IPS DF 19.7 (cell line): ENCODE results near the gene ANGPTL5.
"Not testable (repeated sequence)": the region's sequence is repeated elsewhere in the genome, so short reads cannot be mapped to it uniquely, and the experiment has no call there.

Experiments
- DNase-seq: peaks from one replicate; pipeline ENCODE4 v3.0.0-alpha.2; 2013; ENCODE audit warnings: low read depth, low spot score

The ANGPTL5 gene

DNA sequence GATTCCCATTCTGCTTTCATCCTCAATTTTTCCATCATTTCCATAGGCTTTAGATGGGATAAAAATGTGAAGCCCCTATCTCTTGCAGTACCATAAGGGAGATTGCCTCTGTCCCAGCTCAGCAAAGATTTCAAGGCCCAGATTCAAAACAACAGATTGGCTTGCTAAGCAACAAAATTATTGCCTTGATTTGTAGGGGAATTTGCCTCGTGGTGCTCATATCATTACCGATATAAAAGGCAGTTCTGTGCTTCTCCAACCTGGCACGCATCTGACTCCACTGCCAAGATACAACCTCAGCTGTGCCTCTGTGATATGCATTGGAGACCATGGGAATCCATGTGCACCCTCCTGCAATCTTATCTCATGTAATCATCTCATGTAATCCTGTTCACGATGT lies 26.6 kb downstream of the ANGPTL5 start:
- no peak for DNase-seq

DNA sequence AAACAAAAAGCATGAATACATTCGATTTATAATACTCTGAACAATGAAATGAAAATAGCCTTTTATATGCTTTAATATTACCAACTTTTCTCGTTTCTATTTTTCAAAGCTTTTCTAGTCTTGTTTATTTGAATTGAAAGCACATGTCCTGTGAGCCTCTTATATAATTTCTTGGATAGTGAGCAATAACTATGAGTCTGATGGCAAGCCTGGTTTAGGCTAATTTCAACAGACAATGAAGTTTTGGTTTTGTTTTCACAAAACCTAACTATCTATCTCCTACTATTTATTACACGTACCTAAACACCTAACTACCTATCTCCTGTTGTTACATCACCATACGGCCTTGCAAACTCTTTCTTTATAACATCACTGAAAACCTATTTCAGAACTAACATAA lies 30.7 kb downstream of the ANGPTL5 start:
- no peak for DNase-seq

DNA sequence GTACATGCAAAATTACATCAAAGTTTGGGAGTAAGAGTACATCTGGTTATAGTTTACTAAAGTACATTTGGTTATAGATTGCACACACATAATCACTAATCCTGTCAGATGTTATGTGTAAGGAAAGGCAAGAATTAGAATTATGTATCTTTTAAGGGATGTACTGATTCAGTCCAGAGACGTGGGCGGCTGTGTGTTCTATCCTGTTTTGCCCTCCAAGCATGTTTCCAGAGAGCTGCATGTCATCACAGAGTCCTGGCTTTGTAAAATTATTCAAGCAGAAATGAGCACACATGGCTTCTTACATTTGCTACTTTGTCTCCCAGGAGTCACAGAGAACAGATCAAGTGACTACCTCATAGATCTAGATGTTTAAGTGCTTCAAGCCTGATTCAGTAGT lies 34.7 kb downstream of the ANGPTL5 start:
- no peak for DNase-seq

DNA sequence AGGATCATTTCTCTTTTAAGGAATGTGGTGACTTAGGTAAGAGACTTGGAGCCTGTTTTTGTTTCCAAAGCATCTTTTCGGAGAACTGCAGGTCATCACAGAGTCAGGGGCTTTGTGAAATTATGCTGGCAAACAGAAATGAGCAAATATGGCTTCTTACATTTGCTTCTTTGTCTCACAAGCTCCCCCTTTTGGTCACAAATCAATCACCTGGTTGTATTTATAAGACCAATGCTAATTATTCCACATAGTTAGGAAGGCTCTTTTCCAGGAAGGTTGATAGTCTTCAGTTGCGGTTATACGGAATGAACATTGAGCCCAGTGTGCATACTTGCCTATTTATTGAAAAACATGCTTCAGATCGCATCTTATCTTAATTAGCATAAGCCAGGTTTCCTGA lies 36.1 kb downstream of the ANGPTL5 start:
- DNase-seq: peak; percentile 15

DNA sequence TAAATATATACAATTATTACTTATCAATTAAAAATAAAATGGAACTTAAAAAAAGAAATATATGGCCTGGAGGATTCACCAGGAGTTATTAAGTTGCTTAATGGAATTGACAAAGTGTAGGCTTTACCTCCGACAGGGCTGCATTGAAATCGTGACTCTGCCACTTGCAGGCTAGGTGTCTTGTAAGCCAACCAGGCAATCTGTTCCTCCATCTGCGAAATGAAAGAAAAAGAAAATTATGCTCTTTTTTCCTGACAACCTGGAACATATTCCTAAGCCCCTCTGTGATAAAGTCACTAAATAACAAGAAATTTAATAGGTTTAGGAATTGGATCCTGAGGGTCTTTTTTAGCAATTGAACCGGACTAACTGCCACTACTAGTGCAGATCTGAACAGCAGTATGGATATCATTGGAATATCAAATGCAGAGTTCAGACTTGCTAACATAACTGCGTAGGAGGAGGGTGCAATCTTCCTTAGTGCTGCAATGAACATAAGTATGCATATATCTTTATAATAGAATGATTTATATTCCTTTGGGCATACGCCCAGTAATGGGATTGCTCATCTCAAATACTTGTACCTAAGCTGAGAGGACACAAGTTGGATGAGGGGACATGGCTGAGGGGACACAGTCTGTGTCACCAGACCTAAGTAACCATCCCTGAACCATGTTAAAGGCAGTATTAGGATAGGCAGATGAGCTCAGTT lies 44.0 kb downstream of the ANGPTL5 start:
- no peak for DNase-seq

DNA sequence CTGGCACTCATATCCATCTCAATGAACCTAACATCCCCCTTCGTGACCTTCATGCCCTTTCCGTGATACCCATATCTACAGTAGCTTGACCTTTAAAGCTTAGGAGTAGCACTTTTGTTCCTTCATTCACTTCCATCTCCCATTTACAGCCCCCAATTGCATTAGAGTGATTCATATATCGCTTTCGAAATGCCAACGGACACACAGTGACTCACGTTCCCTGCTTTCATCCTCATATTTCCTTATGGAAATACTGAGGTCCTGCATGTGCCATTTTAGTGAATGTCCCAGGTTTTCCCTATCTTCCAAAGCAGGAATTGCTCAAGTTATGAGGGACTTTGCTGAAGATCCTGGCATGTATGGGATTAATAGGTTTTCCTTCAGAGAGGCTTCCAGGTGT lies 45.8 kb downstream of the ANGPTL5 start:
- DNase-seq: no peak

DNA sequence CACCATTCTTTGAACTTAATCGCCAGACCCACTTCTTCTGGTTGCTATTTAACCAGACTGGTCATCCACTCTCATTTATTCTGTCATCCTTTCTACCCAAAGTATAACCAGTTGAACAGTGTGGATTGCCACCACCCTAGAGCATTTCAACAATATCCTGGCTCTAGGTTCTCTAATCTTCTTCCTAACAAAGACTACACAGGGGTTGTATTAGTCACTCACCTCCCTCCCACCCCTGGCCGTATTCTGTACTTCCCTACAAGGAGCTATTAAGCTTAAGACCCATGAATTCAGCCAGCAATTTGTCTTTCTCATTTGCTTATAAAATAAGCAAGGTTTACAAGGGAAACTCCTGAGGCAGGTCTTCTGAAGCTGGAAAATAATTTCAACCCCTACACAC lies 48.4 kb downstream of the ANGPTL5 start:
- no peak for DNase-seq

DNA sequence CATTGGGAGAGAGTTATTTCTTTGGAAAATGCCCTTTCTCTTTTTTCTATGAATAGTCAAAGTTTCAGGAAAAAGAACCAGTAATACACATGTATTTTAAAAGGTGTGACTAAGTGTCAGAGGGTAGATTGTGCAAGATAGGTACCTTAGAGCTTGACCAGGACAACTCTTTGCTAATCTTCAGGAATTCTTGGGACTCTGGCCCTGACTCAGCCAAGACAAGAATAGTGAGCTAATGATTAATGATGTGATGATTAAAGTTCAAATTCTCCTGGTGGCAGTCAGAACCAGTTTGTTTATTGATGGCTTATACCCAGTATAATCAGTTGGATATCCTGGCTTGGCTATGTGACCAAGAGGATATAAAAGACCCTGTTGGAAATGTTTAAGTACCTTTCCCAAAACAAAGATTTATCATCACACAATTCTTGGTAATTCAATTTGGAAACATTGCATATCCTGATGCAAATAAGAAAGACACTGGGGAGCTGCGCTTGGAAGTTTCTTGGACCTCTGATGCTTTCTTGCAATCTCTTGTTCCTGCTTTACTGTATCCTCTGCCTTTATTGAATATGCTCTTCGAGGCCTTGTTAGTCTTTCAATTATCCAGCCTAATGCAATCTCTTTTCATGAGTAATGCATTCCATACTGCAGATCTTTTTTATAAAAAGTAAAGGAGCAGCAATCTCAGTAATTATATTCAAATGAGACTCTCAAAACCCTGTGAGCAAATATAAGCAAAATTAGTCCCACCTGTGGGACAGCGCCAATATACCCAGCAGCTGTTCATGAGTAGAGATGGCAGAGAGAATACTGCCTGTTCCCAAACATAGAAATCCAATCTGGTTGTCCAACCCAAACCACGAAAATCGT lies 49.5 kb downstream of the ANGPTL5 start:
- no peak for DNase-seq

DNA sequence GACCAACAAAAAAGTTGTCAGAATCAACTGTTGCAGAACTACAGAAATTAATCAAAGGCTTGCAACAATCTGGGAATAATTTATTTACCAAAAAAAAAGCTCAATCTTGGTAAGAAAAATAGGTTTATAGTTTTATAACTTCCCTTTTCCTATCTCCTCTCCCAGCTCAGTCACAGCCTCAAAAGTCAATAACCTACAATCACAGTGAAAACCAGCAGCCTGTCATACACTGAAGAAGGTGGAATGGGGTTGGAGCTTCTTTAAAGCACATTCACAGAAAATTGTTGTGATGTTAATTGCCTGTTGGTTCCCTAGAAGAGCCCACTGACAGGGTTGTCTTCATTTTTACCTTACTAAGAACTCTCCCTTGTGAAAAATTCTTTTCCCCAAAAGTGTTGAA lies 52.2 kb downstream of the ANGPTL5 start:
- no peak for DNase-seq

DNA sequence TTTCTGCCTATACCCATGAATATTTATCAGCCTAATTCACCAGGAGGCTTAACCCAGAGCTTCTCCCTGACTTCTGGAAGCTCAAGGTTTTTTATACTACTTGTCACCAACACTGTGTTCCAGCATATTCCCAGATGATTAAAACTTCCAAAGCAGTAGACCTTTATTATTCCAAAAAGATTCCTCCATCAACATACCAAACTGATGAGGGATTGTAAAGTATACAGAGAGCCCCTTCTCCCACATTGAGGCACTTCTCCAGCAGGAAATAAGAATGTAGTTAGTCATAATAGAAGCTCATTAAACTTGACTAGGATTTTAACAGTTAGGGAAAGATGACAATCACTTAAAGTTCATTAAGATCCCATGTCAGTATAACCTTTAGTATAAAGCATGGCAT lies 53.0 kb downstream of the ANGPTL5 start:
- no peak for DNase-seq

DNA sequence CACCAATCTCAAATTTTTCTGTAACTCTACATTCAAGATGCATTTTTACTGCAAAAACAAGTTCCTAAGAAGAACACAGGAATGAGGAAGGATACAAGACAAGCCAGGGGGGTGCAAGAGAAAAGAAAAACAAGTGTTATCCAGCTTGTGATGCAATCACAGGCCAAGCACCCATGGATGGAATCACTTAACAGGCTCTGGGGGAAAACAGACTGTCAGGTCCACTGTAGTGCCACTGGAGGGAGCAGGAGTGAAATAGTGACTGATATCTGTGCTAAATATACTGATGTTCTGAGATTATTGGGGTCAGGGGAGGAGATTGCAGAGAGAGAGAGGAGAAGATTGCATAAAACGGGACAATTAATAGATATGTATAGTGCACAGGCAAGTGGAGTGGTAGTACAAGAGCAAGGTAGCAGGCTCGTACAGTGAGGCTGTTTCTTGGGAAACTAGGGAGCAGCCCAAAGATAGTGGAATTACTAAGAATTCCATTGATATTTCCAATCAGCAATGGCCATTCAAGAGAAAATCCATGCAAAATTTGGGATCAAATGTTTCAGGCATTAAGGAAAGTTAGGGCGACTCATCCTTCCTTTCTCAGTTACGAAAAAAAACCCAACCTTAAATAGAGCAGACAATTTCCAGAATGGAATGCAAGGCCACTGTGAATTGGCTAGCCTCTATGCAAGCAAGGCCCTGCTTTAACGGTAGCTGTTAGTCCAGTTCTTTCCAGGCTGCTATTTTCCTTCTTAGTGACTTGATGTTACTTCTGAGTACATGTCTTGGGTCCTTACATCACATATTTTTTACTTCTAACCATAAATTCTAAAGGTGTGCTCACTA lies 53.7 kb downstream of the ANGPTL5 start:
- DNase-seq: peak; percentile 12

DNA sequence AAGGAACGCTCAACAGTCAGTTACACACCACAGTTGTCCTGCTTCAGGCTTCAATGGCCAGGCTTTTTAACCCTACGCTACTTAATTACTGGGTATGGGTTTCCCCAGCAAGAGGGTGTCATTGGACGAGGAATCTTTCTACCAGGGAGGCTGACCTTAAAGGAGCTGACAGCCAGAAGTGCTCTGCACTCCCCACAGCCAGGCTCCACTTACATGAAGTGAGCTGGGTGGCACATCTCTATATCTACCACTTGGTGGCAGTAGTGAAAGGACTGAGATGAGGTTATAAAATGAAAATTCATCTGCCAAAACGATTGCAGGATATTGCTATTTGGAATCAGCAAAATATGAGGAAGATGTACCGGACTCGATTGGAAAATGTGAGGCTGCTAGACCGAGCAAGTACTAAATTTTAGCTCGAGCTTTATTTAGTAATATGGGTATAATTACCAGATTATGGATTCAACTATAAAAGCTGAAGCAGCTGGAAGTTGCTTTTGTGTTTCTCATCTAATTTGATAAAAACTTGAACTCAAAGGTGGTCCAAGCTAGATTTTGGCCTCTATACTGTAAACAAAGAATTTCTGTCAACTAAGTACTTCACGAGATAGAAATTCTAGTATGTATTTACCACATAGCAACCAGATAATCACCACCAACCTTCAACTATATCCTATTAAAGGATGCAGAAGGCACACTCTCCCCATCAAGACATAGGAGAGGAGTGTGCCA lies 55.5 kb downstream of the ANGPTL5 start:
- peak; percentile 33 for DNase-seq

DNA sequence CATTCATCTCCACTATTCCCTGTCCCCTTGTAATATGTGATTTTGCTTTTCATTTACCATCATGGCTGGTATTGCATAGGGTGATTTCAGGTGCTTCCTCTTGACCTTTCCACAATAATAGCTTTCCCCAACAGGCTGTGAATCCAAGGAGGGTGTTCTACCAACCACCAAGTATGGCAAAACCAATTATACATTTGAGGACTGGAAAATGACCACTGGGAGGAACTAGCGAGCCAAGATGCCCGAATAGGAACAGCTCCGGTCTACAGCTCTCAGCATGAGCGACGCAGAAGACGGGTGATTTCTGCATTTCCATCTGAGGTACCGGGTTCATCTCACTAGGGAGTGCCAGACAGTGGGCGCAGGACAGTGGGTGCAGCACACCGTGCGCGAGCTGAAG lies 64.1 kb downstream of the ANGPTL5 start:
- DNase-seq: not testable (repeated sequence)

DNA sequence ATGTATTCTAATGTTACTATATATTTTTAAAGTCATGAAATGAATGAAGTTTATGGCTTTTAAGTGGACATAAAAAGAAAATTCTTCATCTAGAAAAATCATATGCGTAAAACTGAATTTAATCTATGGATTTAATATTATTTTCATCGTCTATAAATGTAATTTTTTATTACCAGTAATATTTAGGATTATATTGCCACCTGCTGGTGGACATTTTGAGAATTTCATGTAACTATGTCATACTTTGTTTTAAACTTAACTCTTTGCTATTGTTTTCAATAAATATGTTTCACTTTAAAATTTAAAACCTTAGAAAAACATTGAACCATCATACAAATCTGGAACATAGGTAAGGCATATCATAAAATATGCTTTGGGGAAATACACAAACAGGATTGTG lies 68.1 kb downstream of the ANGPTL5 start:
- no peak for DNase-seq

DNA sequence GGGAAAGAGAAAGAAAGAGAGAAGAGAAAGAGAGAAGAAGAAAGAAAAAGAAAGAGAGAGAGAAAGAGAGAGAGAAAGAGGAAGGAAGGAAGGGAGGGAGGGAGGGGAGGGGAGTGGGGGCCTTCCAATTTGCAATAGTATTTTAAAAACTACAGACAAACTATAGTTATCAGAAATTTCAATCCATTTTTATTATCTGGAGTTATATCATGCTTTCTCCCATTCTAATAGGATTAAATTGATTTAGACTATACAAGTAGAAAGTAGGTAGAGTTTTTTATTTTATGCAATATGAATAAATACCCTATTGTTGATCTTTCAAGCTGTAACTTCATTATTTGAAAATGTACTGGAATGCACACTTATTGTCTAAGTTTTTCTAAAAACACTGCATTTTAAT lies 71.7 kb downstream of the ANGPTL5 start:
- DNase-seq: no peak

DNA sequence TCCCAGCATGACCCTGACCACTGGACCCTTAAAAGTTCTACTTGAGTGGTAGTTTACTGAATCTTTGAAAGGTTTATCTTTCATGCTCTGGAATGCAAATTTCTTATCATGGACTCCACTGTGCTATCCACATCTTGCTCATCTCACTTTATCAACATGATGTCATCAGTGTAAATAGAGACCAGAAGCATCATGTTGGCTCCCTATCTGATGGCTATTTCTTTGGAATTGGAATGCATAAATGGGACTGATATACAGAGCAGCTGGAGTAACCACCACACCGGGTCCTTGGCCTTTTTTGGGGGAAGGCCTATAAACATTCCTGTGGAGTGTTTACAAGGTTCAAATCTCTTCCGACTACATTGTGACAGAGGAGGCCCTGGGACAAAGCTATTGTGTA lies 75.6 kb downstream of the ANGPTL5 start:
- DNase-seq: no peak
